GM21737 (cell line): ENCODE results near the gene GTF2F2.
A peak's percentile ranks its signal among the peaks of the same experiment; 100 is the strongest.
"Not testable (repeated sequence)": the region's sequence is repeated elsewhere in the genome, so short reads cannot be mapped to it uniquely, and the experiment has no call there.

ENCODE experiments used
- ATAC-seq: cut with Tn5 transposase; IDR thresholded peaks from one replicate; pipeline ENCODE4 v1.9.1; 2021; ENCODE audit warnings: mild to moderate bottlenecking, moderate library complexity; ENCODE audit not compliant: unreplicated experiment

The GTF2F2 gene

GRCh38 chr13:45178349-45179162 lies 58.2 kb downstream of the GTF2F2 start:
- ATAC-seq, result no peak

GRCh38 chr13:45179428-45179827 lies 59.1 kb downstream of the GTF2F2 start:
- no peak for ATAC-seq

- ATAC-seq, result no peak
Measured at GRCh38 chr13:45180303-45180702, 60.0 kb downstream of the GTF2F2 start.

GRCh38 chr13:45180713-45181601 lies 60.6 kb downstream of the GTF2F2 start:
- ATAC-seq, result no peak

- ATAC-seq, result no peak
Measured at GRCh38 chr13:45184693-45185092, 64.4 kb downstream of the GTF2F2 start.

- ATAC-seq, result no peak
Measured at GRCh38 chr13:45185286-45185685, 65.0 kb downstream of the GTF2F2 start.

- ATAC-seq, result not testable (repeated sequence)
Measured at GRCh38 chr13:45189077-45189476, 68.8 kb downstream of the GTF2F2 start.

GRCh38 chr13:45189511-45189910 lies 69.2 kb downstream of the GTF2F2 start:
- ATAC-seq, result not testable (repeated sequence)

- no peak for ATAC-seq
Measured at GRCh38 chr13:45191874-45192273, 71.6 kb downstream of the GTF2F2 start.

GRCh38 chr13:45194081-45194939 lies 74.0 kb downstream of the GTF2F2 start:
- ATAC-seq, result no peak

GRCh38 chr13:45195421-45195820 lies 75.1 kb downstream of the GTF2F2 start:
- no peak for ATAC-seq

- ATAC-seq, result no peak
Measured at GRCh38 chr13:45196096-45196495, 75.8 kb downstream of the GTF2F2 start.

GRCh38 chr13:45196622-45197021 lies 76.3 kb downstream of the GTF2F2 start:
- ATAC-seq, result no peak

GRCh38 chr13:45198041-45198440 lies 77.7 kb downstream of the GTF2F2 start:
- no peak for ATAC-seq

- ATAC-seq, result no peak
Measured at GRCh38 chr13:45198924-45199323, 78.6 kb downstream of the GTF2F2 start.

GRCh38 chr13:45199711-45200110 lies 79.4 kb downstream of the GTF2F2 start:
- ATAC-seq, result no peak

GRCh38 chr13:45200701-45201232 lies 80.5 kb downstream of the GTF2F2 start, which contains the start of gene KCTD4:
TSS of gene KCTD4 (minus strand) at chr13:45201045. CDS start at chr13:45194567, 6,478 bp downstream.
- no peak for ATAC-seq

GRCh38 chr13:45205124-45205523 lies 84.8 kb downstream of the GTF2F2 start:
- ATAC-seq, result no peak

- ATAC-seq, result peak; percentile 51
Measured at GRCh38 chr13:45206340-45206739, 86.0 kb downstream of the GTF2F2 start.

- ATAC-seq, result no peak
Measured at GRCh38 chr13:45207319-45207718, 87.0 kb downstream of the GTF2F2 start.

GRCh38 chr13:45208132-45208531 lies 87.8 kb downstream of the GTF2F2 start:
- no peak for ATAC-seq
